NCI-H2107 treated with DMSO at 0.1 percent for 48 hours (cell line): ENCODE measurements around the gene PRKCA.
"Not testable (repeated sequence)": the region's sequence is repeated elsewhere in the genome, so short reads cannot be mapped to it uniquely, and the experiment has no call there.

ENCODE experiments used
- DNase-seq: peaks from one replicate; lab custom pipeline; 2025; ENCODE audit not compliant: unreplicated experiment; lab: John Stamatoyannopoulos, UW

The PRKCA gene

DNA sequence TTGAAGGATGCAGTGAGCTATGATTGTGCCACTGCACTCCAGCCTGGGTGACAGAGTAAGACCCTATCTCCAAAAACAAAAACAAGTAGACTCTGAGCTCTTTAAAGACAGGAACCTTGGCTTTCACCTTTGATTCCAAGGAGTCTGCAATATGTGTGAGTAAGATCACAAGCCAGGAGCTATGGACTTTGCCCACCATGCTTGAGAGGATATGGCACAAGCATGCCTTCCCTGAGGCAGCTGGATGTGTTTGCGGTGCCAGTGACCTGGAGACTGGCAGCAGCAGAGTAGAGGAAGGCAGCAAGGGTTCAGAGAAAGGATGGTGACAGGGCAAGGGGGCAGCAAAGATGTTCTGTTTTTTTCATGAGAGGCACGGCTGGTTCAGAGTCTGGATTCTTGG is 14.5 kb upstream of the PRKCA start:
- no peak for DNase-seq

- no peak for DNase-seq
Observed at GRCh38 chr17:66290101-66290722, 12.2 kb upstream of the PRKCA start.

GRCh38 chr17:66292353-66292752 is 10.1 kb upstream of the PRKCA start:
- no peak for DNase-seq

DNA sequence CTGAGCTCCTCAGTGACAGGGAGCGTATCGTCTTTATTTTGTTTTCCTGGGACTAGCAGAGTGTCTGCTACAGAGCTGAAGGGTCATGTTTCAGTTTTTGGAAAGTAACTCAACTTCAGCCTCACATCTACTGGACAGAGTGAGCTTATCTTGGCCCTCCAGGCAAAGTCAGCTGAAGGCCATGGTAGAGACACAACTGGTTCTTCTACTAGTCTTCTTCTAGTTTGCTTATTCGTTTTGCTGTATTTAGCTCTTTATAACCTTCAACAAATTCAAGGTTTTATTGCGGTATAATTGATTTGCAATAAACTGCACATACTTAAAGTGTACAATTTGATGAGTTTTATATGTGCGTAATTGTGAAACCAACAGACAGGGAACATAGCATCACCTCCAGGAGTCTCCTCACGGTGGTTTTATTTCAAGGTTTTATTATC is 6.1 kb upstream of the PRKCA start:
- no peak for DNase-seq

DNA sequence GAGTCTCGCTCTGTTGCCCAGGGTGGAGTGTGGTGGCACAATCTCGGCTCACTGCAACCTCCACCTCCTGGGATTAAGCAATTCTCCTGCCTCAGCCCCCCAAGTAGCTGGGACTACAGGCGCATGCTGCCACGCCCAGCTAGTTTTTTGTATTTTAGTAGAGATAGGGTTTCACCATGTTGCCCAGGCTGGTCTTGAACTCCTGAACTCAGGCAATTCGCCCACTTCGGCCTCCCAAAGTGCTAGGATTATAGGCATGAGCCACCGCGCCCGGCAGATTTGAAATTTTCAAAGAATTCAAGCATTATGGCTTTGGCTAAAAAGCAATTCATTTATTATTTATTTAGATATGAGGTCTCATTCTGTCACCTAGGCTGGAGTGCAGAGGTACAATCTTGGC is 5.0 kb upstream of the PRKCA start:
- not testable (repeated sequence) for DNase-seq

GRCh38 chr17:66299711-66300110 is 2.7 kb upstream of the PRKCA start:
- DNase-seq: no peak

DNA sequence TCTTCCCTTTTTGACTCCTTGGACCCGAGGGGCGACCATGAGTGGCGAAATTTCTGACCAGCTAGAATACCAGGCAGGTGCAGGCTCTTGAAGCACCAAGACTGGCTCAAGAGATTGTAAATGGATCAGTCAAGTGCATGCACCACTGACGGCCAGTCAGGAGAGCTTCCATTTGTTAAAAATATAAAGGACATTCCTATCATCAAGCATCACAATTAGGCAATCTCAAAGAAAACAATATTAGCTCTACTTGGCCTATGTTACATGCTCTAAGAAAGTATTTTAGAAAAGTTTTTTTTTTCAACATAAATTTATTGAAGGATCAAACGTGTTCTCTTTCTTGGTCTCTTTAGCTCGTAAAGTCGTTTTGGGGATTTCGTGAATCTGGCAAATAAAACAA is 1.5 kb upstream of the PRKCA start:
- no peak for DNase-seq

DNA sequence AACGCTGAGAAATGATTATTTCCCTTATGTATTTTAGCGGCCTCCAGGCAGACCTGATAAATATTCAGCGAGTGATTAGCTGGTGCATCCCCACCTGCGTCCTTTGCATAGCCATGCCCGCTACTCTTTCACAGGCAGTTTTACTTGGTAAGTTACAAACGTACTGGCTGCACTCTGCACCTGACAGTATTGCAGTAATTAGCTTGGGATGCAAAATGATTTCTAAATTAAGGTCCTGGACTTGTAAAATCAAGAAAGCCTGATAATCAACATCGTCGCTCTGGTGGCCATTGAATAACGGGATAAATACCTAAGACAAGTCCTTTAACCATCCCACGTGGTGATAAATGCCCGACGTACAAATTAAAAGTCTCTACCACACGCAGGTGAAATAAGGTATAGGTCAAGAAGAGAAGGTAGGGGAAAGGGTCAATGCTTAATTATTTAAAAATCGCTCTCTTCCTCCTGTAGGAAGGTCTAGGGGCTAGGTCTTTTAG is 998 bp upstream of the PRKCA start:
- no peak for DNase-seq

- peak; percentile 26 for DNase-seq
Observed at GRCh38 chr17:66302761-66303626, 581 bp downstream of the PRKCA start.

DNA sequence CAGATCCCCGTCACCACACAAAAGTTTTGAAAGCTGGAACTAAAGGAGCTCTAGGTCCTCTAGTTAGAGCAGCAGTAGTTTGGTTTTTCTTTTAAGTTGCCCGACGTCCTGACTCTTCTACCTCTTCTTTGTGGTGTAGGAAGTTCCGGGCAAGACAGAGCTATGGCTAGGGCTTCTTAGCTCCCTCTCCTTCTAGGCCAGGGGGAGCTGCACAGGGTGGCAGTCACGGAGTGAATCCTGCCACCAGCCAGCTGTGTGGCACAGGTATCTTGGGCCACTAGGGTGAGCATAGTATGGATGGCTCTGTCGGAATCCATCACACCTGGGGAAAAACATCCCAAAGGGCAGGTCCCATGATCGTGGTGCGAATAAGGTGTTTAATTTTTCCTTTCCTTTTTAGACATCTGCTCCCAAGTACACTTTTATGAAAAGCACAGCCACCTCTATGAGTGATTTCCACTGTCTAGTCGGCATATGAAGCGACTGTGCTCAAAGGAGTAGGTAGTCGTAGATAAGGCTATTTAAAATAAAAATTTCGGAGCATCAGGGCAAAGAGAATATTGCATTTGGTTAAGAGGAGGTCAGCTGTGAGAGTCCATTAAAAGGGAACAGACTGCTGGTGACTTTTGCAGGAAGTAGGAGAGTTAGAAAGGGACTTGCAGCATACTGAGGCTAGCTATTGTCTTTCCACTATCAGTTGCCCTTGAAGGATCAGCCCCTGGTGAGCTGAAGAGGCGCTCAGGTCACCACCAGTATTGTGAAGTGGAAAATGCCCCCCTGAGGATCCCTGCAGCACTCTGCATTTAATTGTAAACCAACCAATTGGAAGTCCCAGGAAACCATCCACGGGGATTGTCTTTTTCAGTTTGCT is 2.1 kb downstream of the PRKCA start:
- peak; percentile 76 for DNase-seq

GRCh38 chr17:66306446-66306845 is 4.0 kb downstream of the PRKCA start:
- no peak for DNase-seq

DNA sequence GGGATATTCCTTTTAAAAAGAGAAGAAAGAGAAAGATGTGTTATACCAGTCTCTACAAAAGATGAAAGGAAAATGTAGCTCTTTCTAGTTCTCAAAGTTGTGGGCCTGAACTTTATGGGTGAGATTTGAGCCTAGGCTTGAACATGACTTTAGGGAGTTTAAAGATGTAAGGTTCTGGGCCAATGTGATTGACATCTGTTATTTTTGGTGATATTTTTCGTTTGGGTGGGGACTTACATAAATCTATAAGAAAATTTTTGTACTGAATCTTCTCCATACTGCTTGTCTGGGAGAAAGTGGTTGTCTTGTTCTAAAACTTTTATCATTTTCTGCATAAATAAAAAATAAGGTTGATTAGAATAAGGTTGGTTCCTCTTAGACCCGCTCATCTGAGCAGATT is 4.8 kb downstream of the PRKCA start:
- no peak for DNase-seq

- no peak for DNase-seq
Observed at GRCh38 chr17:66308856-66309255, 6.4 kb downstream of the PRKCA start.

GRCh38 chr17:66309793-66310192 is 7.4 kb downstream of the PRKCA start:
- DNase-seq: peak; percentile 19

DNA sequence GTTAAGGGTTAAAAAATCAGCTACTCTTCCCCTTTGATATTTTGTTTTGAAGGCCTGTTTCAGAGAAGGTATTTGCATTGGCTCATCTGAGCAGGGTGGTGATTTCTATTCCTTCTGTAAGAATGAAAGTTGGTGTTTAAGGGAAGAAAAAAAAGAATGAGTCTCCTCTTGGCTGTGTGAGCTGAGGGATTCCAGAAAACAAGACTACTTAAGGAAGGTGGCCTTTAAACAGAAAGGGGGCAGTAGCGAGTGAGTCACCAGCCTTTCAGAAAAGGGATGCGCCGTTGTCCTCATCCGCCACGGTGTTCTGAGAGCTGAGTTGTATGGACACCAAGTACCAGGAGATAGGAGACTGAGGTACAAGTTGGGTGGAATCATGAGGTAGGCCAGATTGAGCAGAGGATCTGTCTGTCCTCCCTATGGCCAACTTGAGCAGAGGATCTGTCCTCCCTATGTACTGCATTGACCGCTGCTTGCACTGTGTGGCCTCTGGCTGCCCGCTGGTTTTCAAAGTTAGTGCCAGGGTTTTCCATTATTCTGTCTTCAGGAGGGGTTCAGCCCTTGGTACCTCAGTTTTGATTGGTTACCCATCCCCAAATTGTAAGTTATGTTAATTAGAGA is 8.2 kb downstream of the PRKCA start:
- no peak for DNase-seq

DNA sequence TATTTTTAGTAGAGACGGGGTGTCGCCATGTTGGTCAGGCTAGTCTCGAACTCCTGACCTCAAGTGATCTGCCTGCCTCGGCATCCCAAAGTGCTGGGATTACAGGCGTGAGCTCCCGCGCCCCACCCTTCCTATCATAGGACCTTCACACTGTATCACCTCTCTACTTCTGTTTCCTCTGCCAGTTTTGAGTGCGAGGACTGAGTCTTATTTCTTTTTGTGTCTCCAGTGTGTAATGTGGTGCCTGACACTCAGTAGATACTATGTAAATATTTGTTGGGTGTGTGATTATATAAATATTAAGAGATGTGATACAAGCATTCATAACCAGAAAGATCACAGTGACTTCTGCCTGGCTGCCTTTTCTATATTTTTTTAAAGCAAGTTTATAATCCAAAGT is 10.5 kb downstream of the PRKCA start:
- no peak for DNase-seq

GRCh38 chr17:66313325-66313724 is 10.9 kb downstream of the PRKCA start:
- no peak for DNase-seq

DNA sequence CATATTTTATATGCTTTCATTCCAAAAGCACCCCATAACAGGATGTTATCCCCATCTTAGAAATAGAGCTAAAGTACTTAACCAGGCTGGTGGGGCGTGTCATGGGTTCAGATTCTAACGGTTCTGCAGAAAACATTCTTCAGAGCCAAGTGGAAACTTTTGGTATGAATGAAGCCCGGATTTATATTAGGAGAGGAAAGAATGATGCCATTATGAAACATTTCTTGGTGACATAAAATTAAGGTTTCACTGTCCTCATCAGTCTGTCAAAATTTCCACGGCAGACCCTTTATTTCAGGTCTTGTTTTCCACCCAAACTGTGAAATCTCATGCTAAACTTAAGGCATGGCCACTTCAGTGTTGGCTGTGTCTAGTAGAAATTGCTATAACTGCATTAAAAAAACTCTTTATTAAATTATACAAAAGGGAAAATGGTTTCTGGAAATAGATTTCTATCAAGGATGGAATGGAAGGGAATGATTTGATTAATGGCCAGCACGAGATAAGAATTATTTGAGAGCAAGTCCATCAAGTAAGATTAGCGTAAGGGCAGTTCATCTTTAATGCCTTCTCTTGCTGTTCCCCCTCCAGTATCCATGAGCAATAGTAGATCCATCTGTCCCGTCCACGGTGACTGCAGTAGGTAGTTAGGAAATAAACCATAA is 11.7 kb downstream of the PRKCA start:
- DNase-seq: no peak

GRCh38 chr17:66317629-66318028 is 15.2 kb downstream of the PRKCA start:
- DNase-seq: no peak

DNA sequence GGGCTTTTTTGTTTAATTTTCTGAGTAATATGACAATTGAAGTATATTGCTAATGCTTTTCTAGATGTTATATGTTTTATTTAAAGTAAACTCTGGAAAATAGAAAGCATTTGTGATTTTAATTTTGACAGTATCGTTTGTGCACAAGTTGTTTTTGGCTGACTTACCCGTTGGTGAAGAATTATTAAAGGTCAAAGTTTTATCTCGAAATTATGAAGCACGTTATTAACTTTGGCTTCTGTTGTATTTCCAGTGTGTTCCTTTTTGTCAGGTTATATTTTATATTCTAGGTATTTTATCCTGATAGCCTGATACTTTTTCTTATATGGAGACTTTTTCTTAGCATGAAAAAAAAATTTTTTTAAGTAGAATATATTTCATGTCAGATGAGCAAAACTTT is 16.8 kb downstream of the PRKCA start:
- no peak for DNase-seq
